Right lobe of liver (tissue), 6 donors: ENCODE data around the gene SLC39A11. TPM values are rescaled to one million over a fixed set of nuclear protein-coding genes. Genes with fewer than 3 reads are reported as not detected.

Experiments
- ATAC-seq, 4 donors: fragments of 200-7000 bp; cut with Tn5 transposase; one replicate each; pipeline ENCODE4 v1.9.1; 2020; ENCODE audit warnings: mild to moderate bottlenecking in 4 of 4, moderate library complexity in 4 of 4
- DNase-seq, 3 donors: peaks; one replicate each; pipeline ENCODE4 v3.0.0-alpha.2; 2020
- H3K27ac ChIP-seq, 3 donors: fragments of 200-600 bp; one replicate each; pipeline ENCODE4 v1.8.0; 2022
- H3K27me3 ChIP-seq, 2 donors: fragments of 200-600 bp; one replicate each; pipeline ENCODE4 v1.8.0; 2022
- H3K36me3 ChIP-seq, 4 donors: fragments of 200-600 bp; sonication (generic) in 1 of 4; one replicate each; pipeline versions ENCODE4 v1.5.1 to v1.8.0; 2017 to 2022; ENCODE audit warnings: control low read depth in 1 of 4
- H3K4me1 ChIP-seq, 4 donors: fragments of 200-600 bp; sonication (generic) in 1 of 4; one replicate each; pipeline versions ENCODE4 v1.5.1 to v1.8.0; 2017 to 2022; ENCODE audit warnings: control low read depth in 1 of 4
- H3K4me3 ChIP-seq, 3 donors: fragments of 200-600 bp; one replicate each; pipeline ENCODE4 v1.8.0; 2022
- H3K9me3 ChIP-seq, 4 donors: fragments of 200-600 bp; sonication (generic) in 1 of 4; one replicate each; pipeline versions ENCODE4 v1.5.1 to v1.8.0; 2017 to 2022; ENCODE audit warnings: control low read depth in 1 of 4
- CTCF ChIP-seq, 4 donors: fragments of 200-600 bp in 3 of 4; fragments of 450-650 bp in 1 of 4; IDR thresholded peaks; one replicate each; pipeline versions ENCODE4 v1.5.1 to v1.8.0; 2016 to 2022; ENCODE audit warnings: antibody characterized with exemption in 4 of 4, mild to moderate bottlenecking in 2 of 4
- POLR2A ChIP-seq: fragments of 450-650 bp; IDR thresholded peaks from one replicate; pipeline ENCODE4 v1.6.1; 2017; ENCODE audit warnings: antibody characterized with exemption, mild to moderate bottlenecking
- WGBS: methylation state at CpG from one replicate; pipeline ENCODE4 v1.1.6; 2018; ENCODE audit warnings: low coverage, low lambda C conversion rate; ENCODE audit not compliant: insufficient coverage; ENCODE audit errors: missing lambda C conversion rate; 5-methylcytosine and 5-hydroxymethylcytosine counted together
- intact Hi-C, 2 donors: fragments of 100-400 bp; cut with DNase I; formaldehyde crosslinking; loops; one replicate each; pipeline versions ENCODE4 v1.11.2 to v1.14.1; 2022
- total RNA-seq, 6 experiments: library from RNA; depleted of rRNA in 2 of 6; stranded (reverse); fragments of >200 nt in 2 of 6; fragmentation: NEBNext Ultra II Directional in 3 of 6; extraction: Animal tissue kit (Norgen Biotek cat#: 25700) in 3 of 6; gene quantifications; one replicate each; pipeline versions ENCODE4 v1.1.0 to v1.2.4, GENCODE V29; 2016 to 2023
- donor health status: DM: no; HTN: yes; CAD: no.
- donor health status: DM: no; HTN: no; CAD: no.
- donor health status: DM: no; HTN: no; CAD: no.
- donor health status: DM: no; HTN: yes; CAD: no.
- donor health status: DM: no; HTN: yes; CAD: no.

Gene SLC39A11
- total RNA-seq, 6 experiments from 2014 or later: 25.4 to 49.6 (median 39.3) TPM

- no peaks in the 10 kb centered on the region for H3K4me1 ChIP-seq
- no peaks in the 10 kb centered on the region for H3K36me3 ChIP-seq
- WGBS: 32% methylated on average over 3 of the region's 3 CpGs
- intact Hi-C loops: no loop called here
- no peaks in the 10 kb centered on the region for H3K27me3 ChIP-seq
- no peaks in the 10 kb centered on the region for H3K9me3 ChIP-seq
- TF ChIP-seq POLR2A (no peak), CTCF (IDR thresholded peaks at IDR 0.05) (no peak)
- ATAC-seq (peak in 1 of 4 donors; percentile 42), DNase-seq (no peak)
- H3K27ac ChIP-seq: no peak overlapping the region
- H3K4me3 ChIP-seq: no peak overlapping the region
Observed at GRCh38 chr17:72733619-72734282, 358.7 kb downstream of the SLC39A11 start.

GRCh38 chr17:72732893-72733618 lies 359.4 kb downstream of the SLC39A11 start:
- intact Hi-C loops: no loop called here
- whole genome bisulfite sequencing: 89% methylated on average over 6 of the region's 8 CpGs
- DNase-seq (no peak), ATAC-seq (no peak)
- Histone ChIP-seq H3K27ac (no peak overlapping the region), H3K9me3 (no peaks in the 10 kb centered on the region), H3K27me3 (no peaks in the 10 kb centered on the region), H3K4me3 (no peak overlapping the region), H3K36me3 (no peaks in the 10 kb centered on the region), H3K4me1 (no peaks in the 10 kb centered on the region)
- TF ChIP-seq POLR2A (no peak), CTCF (IDR thresholded peaks at IDR 0.05) (no peak)

GRCh38 chr17:72730077-72730476 lies 362.4 kb downstream of the SLC39A11 start:
- WGBS: 57% methylated on average over 6 of the region's 7 CpGs
- no peak for DNase-seq
- Histone ChIP-seq H3K9me3 (no peaks in the 10 kb centered on the region), H3K36me3 (no peaks in the 10 kb centered on the region), H3K27me3 (no peaks in the 10 kb centered on the region), H3K27ac (no peak overlapping the region), H3K4me3 (no peak overlapping the region), H3K4me1 (no peaks in the 10 kb centered on the region)
- ATAC-seq: no peak
- no peak for TF ChIP-seq CTCF (IDR thresholded peaks at IDR 0.05)
- TF ChIP-seq POLR2A: no peak
- intact Hi-C loops: no loop called here

- 59% methylated on average over 9 of the region's 9 CpGs for WGBS
- TF ChIP-seq CTCF (IDR thresholded peaks at IDR 0.05): no peak
- no peak for TF ChIP-seq POLR2A
- Histone ChIP-seq H3K27ac (no peak overlapping the region), H3K27me3 (no peaks in the 10 kb centered on the region), H3K4me1 (no peaks in the 10 kb centered on the region), H3K9me3 (no peaks in the 10 kb centered on the region), H3K4me3 (no peak overlapping the region), H3K36me3 (no peaks in the 10 kb centered on the region)
- intact Hi-C loops: loop anchor here in 1 of 2 donors (10.0 kb wide), 1 partner anchor 458 kb away; no protein-coding TSS in a partner anchor
- DNase-seq: no peak
- ATAC-seq: peak in 1 of 4 donors; percentile 20
Observed at GRCh38 chr17:72726936-72727335, 365.6 kb downstream of the SLC39A11 start.
